Epithelial cell of proximal tubule (primary cell): ENCODE results near the gene AUTS2. TPM values are rescaled to one million over a fixed set of nuclear protein-coding genes. Genes with fewer than 3 reads are reported as not detected.

Experiments
- DNase-seq: peaks from one replicate; pipeline ENCODE4 v3.0.0-alpha.2; 2011; ENCODE audit warnings: low read depth
- H3K4me3 ChIP-seq: 2 replicates; pipeline ENCODE4 v1.5.1; 2011; ENCODE audit warnings: low read depth, mild to moderate bottlenecking, low read length
- total RNA-seq: library from RNA; depleted of rRNA; stranded (reverse); fragments of >200 nt; gene quantifications from 2 replicates; pipeline ENCODE4 v1.2.3, GENCODE V29; 2015
- TF ChIP-seq, protein P1 (sequence below): conservative IDR thresholded peaks from 2 replicates; pipeline ENCODE4 v1.5.1; 2012; ENCODE audit warnings: low read depth, mild to moderate bottlenecking, low read length

The AUTS2 gene
- total RNA-seq, 1 donor from 2014 or later: 10.0 TPM

DNA sequence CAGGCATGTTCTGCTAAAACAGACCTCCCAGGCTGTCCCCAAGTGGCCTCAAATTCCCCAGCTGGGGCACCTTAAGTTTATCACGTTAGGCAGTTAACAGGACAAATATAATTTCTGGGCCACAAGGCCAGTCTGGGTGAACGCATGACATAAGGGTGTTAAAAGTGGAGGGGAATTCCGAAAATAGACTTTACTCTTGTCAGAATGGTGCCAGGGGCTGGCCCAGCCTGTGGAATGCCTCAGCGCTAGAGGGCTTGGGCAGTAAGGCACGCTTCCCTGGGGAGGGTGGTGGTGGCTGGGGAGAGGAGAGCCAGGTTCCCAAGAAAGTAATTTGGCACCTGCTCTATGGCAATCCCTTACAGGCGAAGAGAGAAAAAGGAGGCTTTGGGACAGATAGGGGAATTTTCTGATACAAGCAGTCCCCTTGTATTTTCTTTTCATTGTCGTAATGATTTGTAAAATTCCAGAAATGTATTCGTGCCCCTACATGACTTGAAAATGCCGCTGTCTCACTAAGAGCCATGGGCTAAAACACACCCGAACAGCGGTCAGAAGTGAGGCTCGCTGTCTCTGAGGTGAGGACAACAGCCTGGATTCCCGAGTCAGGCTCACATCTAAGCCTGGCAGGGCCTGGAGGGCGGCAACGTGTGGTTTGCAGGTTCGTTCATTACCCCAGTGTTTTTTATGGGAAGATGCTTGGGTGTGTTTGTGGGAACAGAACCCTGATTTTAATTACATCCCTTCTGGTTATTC, 1070.5 kb downstream of the AUTS2 start:
- no peak for DNase-seq
- TF ChIP-seq, protein P1, sequence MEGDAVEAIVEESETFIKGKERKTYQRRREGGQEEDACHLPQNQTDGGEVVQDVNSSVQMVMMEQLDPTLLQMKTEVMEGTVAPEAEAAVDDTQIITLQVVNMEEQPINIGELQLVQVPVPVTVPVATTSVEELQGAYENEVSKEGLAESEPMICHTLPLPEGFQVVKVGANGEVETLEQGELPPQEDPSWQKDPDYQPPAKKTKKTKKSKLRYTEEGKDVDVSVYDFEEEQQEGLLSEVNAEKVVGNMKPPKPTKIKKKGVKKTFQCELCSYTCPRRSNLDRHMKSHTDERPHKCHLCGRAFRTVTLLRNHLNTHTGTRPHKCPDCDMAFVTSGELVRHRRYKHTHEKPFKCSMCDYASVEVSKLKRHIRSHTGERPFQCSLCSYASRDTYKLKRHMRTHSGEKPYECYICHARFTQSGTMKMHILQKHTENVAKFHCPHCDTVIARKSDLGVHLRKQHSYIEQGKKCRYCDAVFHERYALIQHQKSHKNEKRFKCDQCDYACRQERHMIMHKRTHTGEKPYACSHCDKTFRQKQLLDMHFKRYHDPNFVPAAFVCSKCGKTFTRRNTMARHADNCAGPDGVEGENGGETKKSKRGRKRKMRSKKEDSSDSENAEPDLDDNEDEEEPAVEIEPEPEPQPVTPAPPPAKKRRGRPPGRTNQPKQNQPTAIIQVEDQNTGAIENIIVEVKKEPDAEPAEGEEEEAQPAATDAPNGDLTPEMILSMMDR: no peak
- no peak overlapping the region for H3K4me3 ChIP-seq

DNA sequence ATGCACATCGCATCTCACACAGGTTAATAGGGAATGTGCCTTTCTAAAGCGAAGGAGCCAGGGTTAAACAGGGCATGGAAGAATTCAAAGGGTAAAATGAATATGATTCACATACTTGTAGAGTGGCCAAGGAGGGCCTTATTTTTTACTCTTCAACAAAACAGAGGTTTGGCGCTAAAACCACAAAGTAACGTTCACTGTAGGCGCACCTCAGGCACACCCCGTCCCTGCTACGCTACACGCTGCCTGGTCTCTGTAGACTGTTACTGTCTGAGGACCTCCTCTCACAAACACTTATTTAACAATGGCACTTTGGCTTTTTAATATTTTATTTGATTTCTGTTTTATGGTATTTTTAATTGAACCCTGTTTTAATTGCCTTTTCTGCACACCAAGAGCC, 1071.6 kb downstream of the AUTS2 start:
- DNase-seq: no peak
- TF ChIP-seq, protein P1: no peak
- H3K4me3 ChIP-seq: no peak overlapping the region

DNA sequence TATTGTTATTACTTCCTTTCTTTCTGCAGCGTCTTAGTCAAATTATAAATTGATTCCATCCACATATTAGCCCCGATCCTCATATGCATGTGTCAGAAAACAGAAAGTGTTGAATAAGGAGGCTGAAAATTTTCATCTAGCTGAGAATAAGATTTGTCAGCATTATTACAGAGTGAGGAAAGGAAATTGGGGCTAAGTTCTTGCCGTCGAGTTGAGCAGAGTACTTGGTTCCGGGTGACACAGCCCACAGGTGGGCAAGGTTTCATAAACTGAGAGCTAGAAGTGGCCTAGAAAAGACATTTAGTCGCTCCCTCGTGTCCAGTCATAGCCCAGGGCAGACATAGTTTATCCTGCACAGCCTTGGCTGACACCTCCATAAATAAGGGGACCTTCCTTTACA, 1072.0 kb downstream of the AUTS2 start:
- no peak overlapping the region for H3K4me3 ChIP-seq
- TF ChIP-seq, protein P1: no peak
- DNase-seq: no peak

DNA sequence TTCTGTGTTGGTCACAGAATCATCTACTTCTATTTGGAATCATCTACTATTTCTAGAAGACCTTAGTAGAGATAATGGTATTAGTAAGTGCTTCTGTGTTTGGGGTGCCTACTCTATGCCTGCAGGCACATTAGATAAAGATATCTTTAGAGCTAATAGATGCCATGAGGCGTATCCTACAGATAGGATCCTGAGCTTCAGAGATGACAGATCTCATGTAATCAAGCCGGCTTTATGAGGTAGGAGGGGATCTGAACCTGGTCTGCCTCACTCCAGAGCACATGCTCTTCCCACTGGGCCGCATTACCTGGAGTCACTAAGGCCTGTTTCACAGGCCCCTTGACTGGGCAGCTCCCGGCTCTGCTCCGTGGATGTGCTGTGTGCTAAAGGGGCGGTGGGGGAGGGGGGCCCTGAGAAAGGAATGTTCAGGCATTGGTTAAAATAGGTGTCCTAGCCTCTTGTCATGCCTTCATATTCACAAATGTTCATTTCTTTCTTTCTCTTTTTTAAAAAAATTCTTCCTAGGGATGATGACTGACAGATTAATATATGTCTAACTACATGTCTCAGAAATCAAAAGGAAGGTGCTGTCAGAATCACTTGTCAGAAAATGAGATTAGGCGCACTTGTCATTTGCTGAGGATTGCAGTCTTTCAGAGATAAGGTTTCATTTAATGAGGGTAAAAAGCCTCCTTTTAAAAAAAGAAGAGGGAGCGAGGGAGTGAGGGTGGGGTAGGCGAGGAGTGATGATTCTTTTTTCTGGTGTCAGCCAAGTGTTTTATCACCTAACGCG, 1075.7 kb downstream of the AUTS2 start:
- H3K4me3 ChIP-seq: no peak overlapping the region
- no peak for DNase-seq
- TF ChIP-seq, protein P1: no peak

DNA sequence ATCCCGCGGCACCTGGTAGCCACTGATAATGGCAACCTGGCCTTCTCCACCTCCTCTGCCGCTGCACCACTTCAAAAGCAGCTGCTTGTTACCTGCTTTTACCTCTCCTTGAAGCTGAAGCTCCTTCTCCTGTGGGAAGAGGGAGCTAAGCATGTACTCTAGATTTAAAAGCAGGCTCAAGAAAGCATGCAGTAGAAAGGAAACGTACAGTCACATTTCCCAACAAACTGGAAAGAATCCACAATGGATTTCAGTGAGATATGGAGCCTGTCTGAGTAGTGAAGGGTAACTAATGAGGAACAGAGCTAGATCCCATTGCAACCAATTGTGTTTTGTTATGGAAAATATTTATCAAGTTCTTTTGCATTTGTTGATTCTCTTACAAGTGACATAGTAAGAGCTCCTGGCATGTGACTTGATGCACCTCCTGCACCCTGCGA, 1076.3 kb downstream of the AUTS2 start:
- H3K4me3 ChIP-seq: no peak overlapping the region
- TF ChIP-seq, protein P1: no peak
- no peak for DNase-seq

DNA sequence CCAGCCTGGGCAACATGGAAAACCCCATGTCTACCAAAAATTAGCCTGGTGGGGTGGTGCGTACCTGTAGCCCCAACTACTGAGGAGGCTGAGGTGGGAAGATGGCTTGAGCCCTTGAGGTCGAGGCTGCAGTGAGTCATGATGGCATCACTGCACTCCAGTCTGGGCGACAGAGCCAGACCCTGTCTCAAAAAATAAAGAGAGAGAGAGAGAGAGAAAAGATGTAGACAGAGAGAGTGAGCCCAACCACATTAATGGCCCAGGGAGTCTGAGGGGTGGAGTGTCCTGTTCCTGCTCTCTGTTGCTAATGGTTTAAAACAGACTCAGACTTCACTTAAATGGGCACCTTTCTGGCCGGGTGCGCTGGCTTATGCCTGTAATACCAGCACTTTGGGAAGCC, 1078.0 kb downstream of the AUTS2 start:
- no peak for DNase-seq
- H3K4me3 ChIP-seq: no peak overlapping the region
- TF ChIP-seq, protein P1: no peak
